GM12878 (cell line): ENCODE data around the gene ITGA8. TPM values are rescaled to one million over a fixed set of nuclear protein-coding genes. Genes with fewer than 3 reads are reported as not detected.

Source experiments
- ATAC-seq: fragments of 200-7000 bp; cut with Tn5 transposase; 3 replicates; pipeline ENCODE4 v1.9.1; 2020; ENCODE audit warnings: mild to moderate bottlenecking, moderate library complexity
- BruUV-seq: library from RNA; stranded (reverse); fragments of 400-500 nt; replicated peaks from 2 replicates; lab custom pipeline; 2021; lab: Mats Ljungman, UMichigan
- CTCF ChIA-PET: fragments of 300-600 bp; sonication (Branson Sonifier 250); formaldehyde crosslinking; extraction: SDS; loops from one replicate; lab custom pipeline; 2021; ENCODE audit warnings: inconsistent platforms; lab: Yijun Ruan, JAX
- POLR2A ChIA-PET: fragments of 350-600 bp; formaldehyde crosslinking; extraction: SDS; loops from one replicate; lab custom pipeline; 2021; ENCODE audit warnings: inconsistent platforms; lab: Charles Lee
- RAD21 ChIA-PET: fragments of 300-600 bp; sonication (Branson Sonifier 250); formaldehyde crosslinking; loops from one replicate; lab custom pipeline; 2023; ENCODE audit warnings: antibody characterized with exemption; ENCODE audit not compliant: unreplicated experiment; lab: Charles Lee
- SMC1A ChIA-PET: fragments of 300-600 bp; sonication (Branson Sonifier 250); formaldehyde crosslinking; loops from one replicate; lab custom pipeline; 2023; ENCODE audit not compliant: unreplicated experiment, uncharacterized antibody; lab: Charles Lee
- DNase-seq: peaks from one replicate; pipeline ENCODE4 v3.0.0-alpha.2; 2011; ENCODE audit warnings: low read depth, low spot score
- FAIRE-seq: peaks from 3 replicates; lab custom pipeline; 2011; peaks lifted over from hg19 to GRCh38; lab: Jason Lieb, UNC
- H2AFZ ChIP-seq: 2 replicates; pipeline ENCODE4 v1.6.0; 2011; ENCODE audit warnings: low read depth, low read length, control low read depth; ENCODE audit not compliant: control insufficient read depth
- H3K27ac ChIP-seq: 2 replicates; pipeline ENCODE4 v1.5.1; 2011; ENCODE audit warnings: control low read depth; ENCODE audit not compliant: control insufficient read depth, insufficient read depth
- H3K27me3 ChIP-seq, 2 experiments: replicated peaks in 1 of 2; 2 replicates each; pipeline versions ENCODE4 v1.6.0 to v1.6.1; 2011; ENCODE audit warnings: low read length in 1 of 2; ENCODE audit not compliant: control insufficient read depth in 2 of 2, insufficient read depth in 2 of 2
- H3K36me3 ChIP-seq, 2 experiments: 2 replicates each; pipeline ENCODE4 v1.5.1; 2011; ENCODE audit warnings: low read length in 1 of 2; ENCODE audit not compliant: control insufficient read depth in 2 of 2, insufficient read depth in 2 of 2
- H3K4me1 ChIP-seq: 2 replicates; pipeline ENCODE4 v1.6.1; 2011; ENCODE audit warnings: mild to moderate bottlenecking, low read length, moderate library complexity, mixed read lengths; ENCODE audit not compliant: control insufficient read depth, insufficient read depth
- H3K4me2 ChIP-seq: 2 replicates; pipeline ENCODE4 v1.6.0; 2011; ENCODE audit warnings: control low read depth; ENCODE audit not compliant: control insufficient read depth, insufficient read depth
- H3K4me3 ChIP-seq: fragments of 200-600 bp; sonication (generic); 2 replicates; pipeline ENCODE4 v1.5.1; 2016
- H3K79me2 ChIP-seq: 2 replicates; pipeline ENCODE4 v1.6.0; 2011; ENCODE audit warnings: low read length; ENCODE audit not compliant: control insufficient read depth, insufficient read depth
- H3K9ac ChIP-seq: 2 replicates; pipeline ENCODE4 v1.8.0; 2011; ENCODE audit warnings: low read length, control low read depth, mixed read lengths; ENCODE audit not compliant: control insufficient read depth, insufficient read depth
- H3K9me3 ChIP-seq: replicated peaks from 3 replicates; pipeline ENCODE4 v1.5.1; 2011; ENCODE audit warnings: mild to moderate bottlenecking, low read length; ENCODE audit not compliant: control insufficient read depth, insufficient read depth
- H4K20me1 ChIP-seq: 2 replicates; pipeline ENCODE4 v1.6.0; 2011; ENCODE audit not compliant: control insufficient read depth, insufficient read depth
- BACH1 ChIP-seq: fragments of 450-650 bp; IDR thresholded peaks from 2 replicates; pipeline ENCODE4 v1.6.1; 2017; ENCODE audit warnings: mild to moderate bottlenecking, borderline replicate concordance
- ESRRA ChIP-seq: IDR thresholded peaks from 2 replicates; pipeline ENCODE4 v1.6.1; 2012; ENCODE audit warnings: mild to moderate bottlenecking, low read length, improper control_type of control experiment
- EZH2 ChIP-seq: IDR thresholded peaks from 2 replicates; pipeline ENCODE4 v1.6.1; 2012; ENCODE audit warnings: low read depth, mild to moderate bottlenecking, control low read depth, inconsistent platforms, low read length, borderline replicate concordance; ENCODE audit not compliant: control insufficient read depth
- MXI1 ChIP-seq: fragments of 150-350 bp; IDR thresholded peaks from 2 replicates; pipeline ENCODE4 v1.6.1; 2011; ENCODE audit warnings: low read depth, mild to moderate bottlenecking, inconsistent platforms, low read length, improper control_type of control experiment
- TAF1 ChIP-seq: IDR thresholded peaks from 2 replicates; pipeline ENCODE4 v1.6.1; 2011; ENCODE audit warnings: mild to moderate bottlenecking, low read depth, low read length, borderline replicate concordance
- WGBS: methylation state at CpG from one replicate; pipeline ENCODE4 v1.1.6; 2016; ENCODE audit warnings: low lambda C conversion rate; ENCODE audit not compliant: insufficient replicate concordance, insufficient coverage; ENCODE audit errors: missing lambda C conversion rate; 5-methylcytosine and 5-hydroxymethylcytosine counted together
- in situ Hi-C: fragments of 300-500 bp; cut with MboI; formaldehyde crosslinking; loops from 9 replicates; pipeline ENCODE4 v1.14.3; 2018; ENCODE audit warnings: mixed read lengths
- intact Hi-C: fragments of 100-400 bp; cut with micrococcal nuclease; formaldehyde crosslinking; loops from one replicate; pipeline ENCODE4 v1.14.2; 2022; ENCODE audit not compliant: unreplicated experiment
- polyA plus RNA-seq, 11 experiments: library from polyadenylated mRNA; depleted of rRNA in 4 of 11; unstranded in 6 of 11; stranded (reverse) in 5 of 11; fragments of >200 nt; fragmentation: Nextera tagmentation in 4 of 11; fragmentation: Illumina TruSeq in 1 of 11; extraction: Ambion mirVana in 4 of 11; extraction: Trizol in 1 of 11; gene quantifications; 1 replicate in 1 of 11; 2 replicates in 10 of 11; pipeline versions ENCODE4 v1.2.1 to v1.2.3, GENCODE V29; 2011 to 2016; ENCODE audit warnings: inconsistent platforms in 2 of 11, missing spikeins in 2 of 11, low read depth in 1 of 11
- total RNA-seq, 4 experiments: library from RNA; depleted of rRNA in 3 of 4; stranded (reverse); fragments of >200 nt in 3 of 4; fragmentation: Illumina TruSeq in 1 of 4; extraction: Trizol in 1 of 4; gene quantifications; 2 replicates each; pipeline versions ENCODE4 v1.2.1 to v1.2.3, GENCODE V29; 2013 to 2021
- TF ChIP-seq, protein P1 (sequence below): IDR thresholded peaks from 2 replicates; pipeline ENCODE4 v1.6.1; 2011; ENCODE audit warnings: borderline replicate concordance, low read depth, mild to moderate bottlenecking, moderate library complexity, mixed read lengths, low read length; ENCODE audit not compliant: insufficient read depth; ENCODE audit errors: extremely low read length
- TF ChIP-seq, protein P2 (sequence below): IDR thresholded peaks from 2 replicates; pipeline ENCODE4 v1.6.1; 2012; ENCODE audit warnings: mild to moderate bottlenecking, low read depth, low read length
- TF ChIP-seq, protein P3 (sequence below): fragments of 150-350 bp; IDR thresholded peaks from 2 replicates; pipeline ENCODE4 v1.6.1; 2014; ENCODE audit warnings: mild to moderate bottlenecking, low read depth, low read length
- TF ChIP-seq, protein P4 (sequence below): IDR thresholded peaks from 2 replicates; pipeline ENCODE4 v1.6.1; 2012; ENCODE audit warnings: improper control_type of control experiment, low read depth, low read length; ENCODE audit not compliant: insufficient replicate concordance

The ITGA8 gene
- total and polyA plus RNA-seq, 10 of the 15 experiments (the other 5 are each of a cell fraction or from before 2014, with no cell fraction given), result 0.03 TPM; not detected in 9

DNA sequence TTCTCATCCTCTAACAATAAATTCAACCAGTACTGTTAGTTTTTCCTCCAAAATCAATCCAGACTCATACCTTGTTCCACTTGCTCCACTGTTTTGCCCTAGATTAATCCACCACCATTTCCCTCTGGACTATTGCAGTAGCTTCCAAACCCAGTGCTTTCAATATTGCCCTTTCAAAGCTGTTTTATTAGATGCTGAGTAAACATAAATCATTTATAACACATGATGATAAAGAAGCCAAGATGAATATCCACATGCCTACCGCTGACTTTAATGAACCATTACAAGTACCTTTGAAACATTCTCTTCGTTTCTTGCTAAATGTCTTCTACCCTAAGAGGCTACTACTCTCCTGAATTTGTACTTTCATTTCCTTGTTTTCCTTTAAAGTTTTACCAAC, 174.5 kb downstream of the ITGA8 start (continued):
- no peak for TF ChIP-seq TAF1
- TF ChIP-seq ESRRA, result no peak

DNA sequence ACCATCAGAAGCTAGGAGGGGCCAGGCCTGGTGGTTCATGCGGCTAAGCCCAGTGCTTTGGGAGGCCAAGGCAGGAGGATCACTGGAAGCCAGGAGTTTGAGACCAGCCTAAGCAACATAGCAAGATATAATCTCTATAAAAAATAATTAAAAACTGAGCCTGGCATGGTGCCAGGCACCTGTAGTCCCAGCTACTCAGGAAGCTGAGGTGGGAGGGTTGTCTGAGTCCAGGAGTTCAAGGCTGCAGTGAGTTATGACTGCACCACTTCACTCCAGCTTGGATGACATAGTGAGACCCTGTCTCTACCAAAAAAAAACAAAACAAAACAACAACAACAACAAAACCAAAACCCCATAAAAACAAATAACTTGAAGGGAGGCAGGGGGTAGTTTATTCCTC, 175.7 kb downstream of the ITGA8 start:
- intact Hi-C loops, result no loop called here
- Histone ChIP-seq H3K9me3 (no peaks in the 10 kb centered on the region; the same call in 2 of the 3 replicates), H3K36me3 (no peaks in the 10 kb centered on the region), H3K27me3 (no peaks in the 10 kb centered on the region), H3K9ac (no peak overlapping the region), H3K4me2 (no peak overlapping the region), H3K4me1 (no peaks in the 10 kb centered on the region), H3K4me3 (no peak overlapping the region), H3K27ac (no peak overlapping the region), H2AFZ (no peak overlapping the region), H3K79me2 (no peaks in the 10 kb centered on the region), H4K20me1 (no peaks in the 10 kb centered on the region)
- ChIA-PET SMC1A (interaction anchor here (0.5 kb wide), 1 partner anchor 1964 kb away, joined by 5 read pairs; no protein-coding TSS in a partner anchor), RAD21 (no interaction called here), POLR2A (no interaction called here), CTCF (no interaction called here)
- no peak for FAIRE-seq
- in situ Hi-C loops, result no loop called here
- no peak for DNase-seq
- TF ChIP-seq BACH1 (no peak), MXI1 (no peak), EZH2 (no peak)
- TF ChIP-seq, protein P1, sequence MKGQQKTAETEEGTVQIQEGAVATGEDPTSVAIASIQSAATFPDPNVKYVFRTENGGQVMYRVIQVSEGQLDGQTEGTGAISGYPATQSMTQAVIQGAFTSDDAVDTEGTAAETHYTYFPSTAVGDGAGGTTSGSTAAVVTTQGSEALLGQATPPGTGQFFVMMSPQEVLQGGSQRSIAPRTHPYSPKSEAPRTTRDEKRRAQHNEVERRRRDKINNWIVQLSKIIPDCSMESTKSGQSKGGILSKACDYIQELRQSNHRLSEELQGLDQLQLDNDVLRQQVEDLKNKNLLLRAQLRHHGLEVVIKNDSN, result no peak
- TF ChIP-seq, protein P2, sequence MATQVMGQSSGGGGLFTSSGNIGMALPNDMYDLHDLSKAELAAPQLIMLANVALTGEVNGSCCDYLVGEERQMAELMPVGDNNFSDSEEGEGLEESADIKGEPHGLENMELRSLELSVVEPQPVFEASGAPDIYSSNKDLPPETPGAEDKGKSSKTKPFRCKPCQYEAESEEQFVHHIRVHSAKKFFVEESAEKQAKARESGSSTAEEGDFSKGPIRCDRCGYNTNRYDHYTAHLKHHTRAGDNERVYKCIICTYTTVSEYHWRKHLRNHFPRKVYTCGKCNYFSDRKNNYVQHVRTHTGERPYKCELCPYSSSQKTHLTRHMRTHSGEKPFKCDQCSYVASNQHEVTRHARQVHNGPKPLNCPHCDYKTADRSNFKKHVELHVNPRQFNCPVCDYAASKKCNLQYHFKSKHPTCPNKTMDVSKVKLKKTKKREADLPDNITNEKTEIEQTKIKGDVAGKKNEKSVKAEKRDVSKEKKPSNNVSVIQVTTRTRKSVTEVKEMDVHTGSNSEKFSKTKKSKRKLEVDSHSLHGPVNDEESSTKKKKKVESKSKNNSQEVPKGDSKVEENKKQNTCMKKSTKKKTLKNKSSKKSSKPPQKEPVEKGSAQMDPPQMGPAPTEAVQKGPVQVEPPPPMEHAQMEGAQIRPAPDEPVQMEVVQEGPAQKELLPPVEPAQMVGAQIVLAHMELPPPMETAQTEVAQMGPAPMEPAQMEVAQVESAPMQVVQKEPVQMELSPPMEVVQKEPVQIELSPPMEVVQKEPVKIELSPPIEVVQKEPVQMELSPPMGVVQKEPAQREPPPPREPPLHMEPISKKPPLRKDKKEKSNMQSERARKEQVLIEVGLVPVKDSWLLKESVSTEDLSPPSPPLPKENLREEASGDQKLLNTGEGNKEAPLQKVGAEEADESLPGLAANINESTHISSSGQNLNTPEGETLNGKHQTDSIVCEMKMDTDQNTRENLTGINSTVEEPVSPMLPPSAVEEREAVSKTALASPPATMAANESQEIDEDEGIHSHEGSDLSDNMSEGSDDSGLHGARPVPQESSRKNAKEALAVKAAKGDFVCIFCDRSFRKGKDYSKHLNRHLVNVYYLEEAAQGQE, result no peak
- TF ChIP-seq, protein P3, sequence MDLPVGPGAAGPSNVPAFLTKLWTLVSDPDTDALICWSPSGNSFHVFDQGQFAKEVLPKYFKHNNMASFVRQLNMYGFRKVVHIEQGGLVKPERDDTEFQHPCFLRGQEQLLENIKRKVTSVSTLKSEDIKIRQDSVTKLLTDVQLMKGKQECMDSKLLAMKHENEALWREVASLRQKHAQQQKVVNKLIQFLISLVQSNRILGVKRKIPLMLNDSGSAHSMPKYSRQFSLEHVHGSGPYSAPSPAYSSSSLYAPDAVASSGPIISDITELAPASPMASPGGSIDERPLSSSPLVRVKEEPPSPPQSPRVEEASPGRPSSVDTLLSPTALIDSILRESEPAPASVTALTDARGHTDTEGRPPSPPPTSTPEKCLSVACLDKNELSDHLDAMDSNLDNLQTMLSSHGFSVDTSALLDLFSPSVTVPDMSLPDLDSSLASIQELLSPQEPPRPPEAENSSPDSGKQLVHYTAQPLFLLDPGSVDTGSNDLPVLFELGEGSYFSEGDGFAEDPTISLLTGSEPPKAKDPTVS, result no peak
- TF ChIP-seq, protein P4, sequence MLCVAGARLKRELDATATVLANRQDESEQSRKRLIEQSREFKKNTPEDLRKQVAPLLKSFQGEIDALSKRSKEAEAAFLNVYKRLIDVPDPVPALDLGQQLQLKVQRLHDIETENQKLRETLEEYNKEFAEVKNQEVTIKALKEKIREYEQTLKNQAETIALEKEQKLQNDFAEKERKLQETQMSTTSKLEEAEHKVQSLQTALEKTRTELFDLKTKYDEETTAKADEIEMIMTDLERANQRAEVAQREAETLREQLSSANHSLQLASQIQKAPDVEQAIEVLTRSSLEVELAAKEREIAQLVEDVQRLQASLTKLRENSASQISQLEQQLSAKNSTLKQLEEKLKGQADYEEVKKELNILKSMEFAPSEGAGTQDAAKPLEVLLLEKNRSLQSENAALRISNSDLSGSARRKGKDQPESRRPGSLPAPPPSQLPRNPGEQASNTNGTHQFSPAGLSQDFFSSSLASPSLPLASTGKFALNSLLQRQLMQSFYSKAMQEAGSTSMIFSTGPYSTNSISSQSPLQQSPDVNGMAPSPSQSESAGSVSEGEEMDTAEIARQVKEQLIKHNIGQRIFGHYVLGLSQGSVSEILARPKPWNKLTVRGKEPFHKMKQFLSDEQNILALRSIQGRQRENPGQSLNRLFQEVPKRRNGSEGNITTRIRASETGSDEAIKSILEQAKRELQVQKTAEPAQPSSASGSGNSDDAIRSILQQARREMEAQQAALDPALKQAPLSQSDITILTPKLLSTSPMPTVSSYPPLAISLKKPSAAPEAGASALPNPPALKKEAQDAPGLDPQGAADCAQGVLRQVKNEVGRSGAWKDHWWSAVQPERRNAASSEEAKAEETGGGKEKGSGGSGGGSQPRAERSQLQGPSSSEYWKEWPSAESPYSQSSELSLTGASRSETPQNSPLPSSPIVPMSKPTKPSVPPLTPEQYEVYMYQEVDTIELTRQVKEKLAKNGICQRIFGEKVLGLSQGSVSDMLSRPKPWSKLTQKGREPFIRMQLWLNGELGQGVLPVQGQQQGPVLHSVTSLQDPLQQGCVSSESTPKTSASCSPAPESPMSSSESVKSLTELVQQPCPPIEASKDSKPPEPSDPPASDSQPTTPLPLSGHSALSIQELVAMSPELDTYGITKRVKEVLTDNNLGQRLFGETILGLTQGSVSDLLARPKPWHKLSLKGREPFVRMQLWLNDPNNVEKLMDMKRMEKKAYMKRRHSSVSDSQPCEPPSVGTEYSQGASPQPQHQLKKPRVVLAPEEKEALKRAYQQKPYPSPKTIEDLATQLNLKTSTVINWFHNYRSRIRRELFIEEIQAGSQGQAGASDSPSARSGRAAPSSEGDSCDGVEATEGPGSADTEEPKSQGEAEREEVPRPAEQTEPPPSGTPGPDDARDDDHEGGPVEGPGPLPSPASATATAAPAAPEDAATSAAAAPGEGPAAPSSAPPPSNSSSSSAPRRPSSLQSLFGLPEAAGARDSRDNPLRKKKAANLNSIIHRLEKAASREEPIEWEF, result no peak
- no peak for ATAC-seq
- 73% methylated on average over 1 of the region's 1 CpG for WGBS
- BruUV-seq, result no TSS peak
